MM.1S (cell line): ENCODE measurements around the gene R3HDM4.

Source experiments
- CTCF ChIP-seq: fragments of 300-600 bp; sonication (generic); IDR thresholded peaks from 2 replicates; pipeline ENCODE4 v1.5.1; 2016; ENCODE audit warnings: antibody characterized with exemption, low read length, mixed read lengths
- EZH2 ChIP-seq: fragments of 300-600 bp; sonication (generic); optimal IDR thresholded peaks from 2 replicates; pipeline ENCODE3; 2017; ENCODE audit warnings: low read depth, mild to moderate bottlenecking, antibody characterized with exemption, low read length, mixed read lengths
- EZH2phosphoT487 ChIP-seq: fragments of 300-600 bp; sonication (generic); IDR thresholded peaks from 2 replicates; pipeline ENCODE4 v1.6.1; 2018; ENCODE audit warnings: antibody characterized with exemption, low read length

- TF ChIP-seq CTCF (no peak), EZH2 (no peak), EZH2phosphoT487 (no peak)
These were observed 53.9 kb downstream of the R3HDM4 start, which contains the start of gene CFD for GRCh38 chr19:858868-859843.
